Activated T-helper 17 cell treated with anti-CD3 and anti-CD28 coated beads, Interleukin-2, amount 50 U/mL, for 72 hours (primary cell): ENCODE results near the gene COL24A1. TPM values are rescaled to one million over a fixed set of nuclear protein-coding genes. Genes with fewer than 3 reads are reported as not detected.
"Not testable (repeated sequence)": the region's sequence is repeated elsewhere in the genome, so short reads cannot be mapped to it uniquely, and the experiment has no call there.

Source experiments
- ATAC-seq: fragments of 150-1000 bp; cut with Tn5 transposase; replicated peaks from 2 replicates; pipeline ENCODE4 v1.10.0; 2021; ENCODE audit warnings: mild to moderate bottlenecking, moderate library complexity
- H3K27ac Mint-ChIP-seq: one replicate; pipeline ENCODE4 v1.8.0; 2022; ENCODE audit warnings: mixed read lengths
- H3K27me3 Mint-ChIP-seq: one replicate; pipeline ENCODE4 v1.8.0; 2022; ENCODE audit warnings: mixed read lengths
- H3K36me3 Mint-ChIP-seq: one replicate; pipeline ENCODE4 v1.8.0; 2022; ENCODE audit warnings: low read depth, mild to moderate bottlenecking, mixed read lengths
- H3K4me1 Mint-ChIP-seq: one replicate; pipeline ENCODE4 v1.8.0; 2022; ENCODE audit warnings: mixed read lengths
- H3K4me3 Mint-ChIP-seq: one replicate; pipeline ENCODE4 v1.8.0; 2022; ENCODE audit warnings: mild to moderate bottlenecking, mixed read lengths
- H3K9me3 Mint-ChIP-seq: one replicate; pipeline ENCODE4 v1.8.0; 2022; ENCODE audit warnings: mixed read lengths
- total RNA-seq, 2 donors: library from RNA; stranded (reverse); gene quantifications; one replicate each; pipeline ENCODE4 v1.2.3, GENCODE V29; 2022

COL24A1 gene
- total RNA-seq, 2 donors from 2014 or later = not detected

DNA sequence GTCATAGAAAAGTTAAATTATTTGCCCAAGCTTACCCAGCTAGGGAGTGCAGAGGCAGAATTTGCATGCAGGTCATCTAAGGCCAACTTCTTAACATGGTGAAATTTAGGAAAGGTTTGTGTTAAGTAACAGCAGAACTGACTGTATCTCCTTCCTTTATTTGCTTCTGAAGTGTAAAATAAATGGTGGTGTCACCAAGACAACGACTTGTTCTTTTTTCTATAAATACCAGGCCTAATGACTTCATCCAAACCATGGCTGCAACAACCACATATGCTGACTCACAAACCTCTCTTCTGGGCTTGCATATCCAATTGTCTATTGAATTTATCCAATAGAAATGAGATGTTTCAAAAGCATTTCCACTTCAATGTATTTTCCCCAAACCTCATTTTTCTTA, 19.1 kb downstream of the COL24A1 start:
- Mint-ChIP-seq H3K4me1 (no peaks in the 10 kb centered on the region), H3K36me3 (no peaks in the 10 kb centered on the region), H3K4me3 (no peak overlapping the region), H3K27ac (no peak overlapping the region), H3K9me3 (peaks cover 8% of the 10 kb centered on the region), H3K27me3 (peaks cover 7% of the 10 kb centered on the region)
- ATAC-seq = no peak

DNA sequence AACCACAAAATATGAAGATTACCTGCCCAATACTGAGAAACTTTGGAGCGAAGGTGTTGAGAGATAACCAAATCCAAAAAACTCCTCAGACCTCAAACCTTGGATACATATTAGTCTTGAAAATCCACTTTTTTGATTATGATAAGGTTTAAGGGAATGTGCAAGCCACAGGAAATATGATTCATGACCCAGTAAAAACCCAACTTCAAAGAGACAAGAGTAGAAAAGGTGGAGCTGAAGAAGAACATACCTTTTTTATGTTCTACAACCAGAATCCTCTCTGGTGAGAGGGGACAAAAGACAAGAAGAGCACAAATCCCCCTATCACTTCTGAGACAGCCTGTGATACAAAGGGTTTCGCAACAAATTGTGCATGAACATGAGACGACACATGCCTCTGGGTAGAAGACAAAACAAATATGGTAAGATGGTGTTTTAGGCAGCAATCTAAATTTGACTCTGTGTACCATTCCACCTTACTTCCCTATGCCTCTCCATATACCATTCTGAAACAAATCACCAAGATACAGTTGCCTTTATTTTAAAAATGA, 37.3 kb downstream of the COL24A1 start:
- Mint-ChIP-seq H3K27me3 (no peaks in the 10 kb centered on the region), H3K9me3 (no peaks in the 10 kb centered on the region), H3K4me3 (no peak overlapping the region), H3K4me1 (no peaks in the 10 kb centered on the region), H3K27ac (no peak overlapping the region), H3K36me3 (no peaks in the 10 kb centered on the region)
- ATAC-seq = peak; percentile 46

DNA sequence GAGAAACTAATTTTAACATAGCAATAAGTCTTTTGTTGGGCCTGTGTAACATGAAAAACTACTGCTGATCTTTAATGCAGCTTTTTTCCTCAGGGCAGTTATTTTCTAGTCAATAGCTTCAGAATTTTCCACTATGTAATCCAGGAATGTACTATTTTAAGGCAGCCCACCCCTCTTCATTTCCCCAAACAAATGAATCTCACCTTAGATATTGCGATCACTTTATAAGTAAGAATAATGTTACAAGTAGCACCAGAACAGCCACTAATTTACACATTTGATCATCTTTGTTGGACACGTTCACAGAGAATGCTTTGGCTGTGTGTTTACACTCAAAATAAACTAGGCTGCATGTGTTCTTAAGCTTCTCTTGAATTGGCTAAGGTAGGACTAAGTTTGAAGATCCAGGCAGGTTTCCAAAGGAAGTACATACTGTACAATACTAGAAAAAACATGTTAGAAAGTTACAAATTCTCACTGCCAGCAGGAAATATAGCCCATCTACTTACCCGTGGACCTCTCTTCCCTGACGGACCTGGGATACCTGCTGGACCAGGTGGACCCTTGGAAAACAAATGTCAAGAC, 41.7 kb downstream of the COL24A1 start:
- Mint-ChIP-seq H3K9me3 (no peaks in the 10 kb centered on the region), H3K4me1 (no peaks in the 10 kb centered on the region), H3K27me3 (no peaks in the 10 kb centered on the region), H3K36me3 (no peaks in the 10 kb centered on the region), H3K27ac (no peak overlapping the region), H3K4me3 (no peak overlapping the region)
- ATAC-seq = no peak

DNA sequence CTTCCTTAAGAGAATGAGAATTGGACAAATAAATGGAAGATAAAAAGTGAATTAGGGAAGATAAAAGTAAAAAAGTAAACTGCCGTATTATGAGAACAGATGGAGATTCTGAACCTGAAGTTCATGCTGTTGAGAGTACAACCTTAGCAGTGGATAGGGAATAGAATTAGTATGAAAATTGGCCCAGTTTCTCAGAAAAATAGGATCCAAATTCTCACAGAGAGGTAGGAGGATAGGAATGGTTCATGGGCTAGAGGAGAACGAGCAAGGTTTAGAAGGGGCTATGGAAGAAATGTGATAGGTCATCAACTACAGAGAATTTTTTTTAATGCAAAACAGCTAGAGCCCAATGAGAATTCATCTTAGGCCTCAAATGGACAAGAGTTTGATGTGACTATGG, 42.3 kb downstream of the COL24A1 start:
- ATAC-seq = no peak
- H3K4me3 Mint-ChIP-seq = no peak overlapping the region
- no peaks in the 10 kb centered on the region for H3K36me3 Mint-ChIP-seq
- no peak overlapping the region for H3K27ac Mint-ChIP-seq
- no peaks in the 10 kb centered on the region for H3K27me3 Mint-ChIP-seq
- no peaks in the 10 kb centered on the region for H3K9me3 Mint-ChIP-seq
- no peaks in the 10 kb centered on the region for H3K4me1 Mint-ChIP-seq

DNA sequence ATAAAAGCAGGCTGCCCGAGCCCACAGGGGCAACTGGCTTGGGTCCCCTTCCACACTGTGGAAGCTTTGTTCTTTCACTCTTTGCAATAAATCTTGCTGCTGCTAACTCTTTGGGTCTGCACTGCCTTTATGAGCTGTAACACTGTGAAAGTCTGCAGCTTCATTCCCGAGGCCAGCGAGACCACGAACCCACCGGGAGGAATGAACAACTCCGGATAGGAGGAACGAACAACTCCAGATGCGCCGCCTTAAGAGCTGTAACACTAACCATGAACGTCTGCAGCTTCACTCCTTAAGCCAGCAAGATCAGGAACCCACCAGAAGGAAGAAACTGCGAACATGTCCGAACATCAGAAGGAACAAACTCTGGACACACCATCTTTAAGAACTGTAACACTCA, 45.0 kb downstream of the COL24A1 start:
- not testable (repeated sequence) for H3K27me3 Mint-ChIP-seq

DNA sequence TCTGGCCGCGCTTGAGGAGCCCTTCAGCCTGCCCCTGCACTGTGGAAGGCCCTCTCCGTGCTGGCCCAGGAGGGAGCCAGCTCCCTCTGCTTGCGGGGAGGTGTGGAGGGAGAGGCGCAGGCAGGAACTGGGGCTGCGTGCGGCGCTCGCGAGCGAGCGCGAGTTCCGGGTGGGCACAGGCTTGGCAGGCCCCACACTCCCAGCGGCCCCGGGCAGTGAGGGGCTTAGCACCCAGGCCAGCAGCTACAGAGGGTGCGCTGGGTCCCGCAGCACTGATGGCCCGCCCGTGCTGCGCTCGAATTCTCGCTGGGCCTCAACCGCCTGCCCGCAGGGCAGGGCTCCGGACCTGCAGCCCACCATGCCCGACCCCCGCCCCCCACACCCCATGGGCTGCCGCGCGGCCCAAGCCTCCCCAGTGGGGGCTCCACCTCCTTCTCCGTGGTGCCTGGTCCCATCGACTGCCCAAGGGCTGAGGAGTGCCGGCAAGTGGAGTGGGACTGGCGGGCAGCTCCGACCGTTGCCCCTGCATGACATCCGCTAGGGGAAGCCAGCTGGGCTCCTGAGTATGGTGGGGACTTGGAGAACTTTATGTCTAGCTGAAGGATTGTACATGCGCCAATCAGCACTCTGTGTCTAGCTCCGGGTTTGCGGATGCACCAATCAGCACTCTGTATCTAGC, 46.0 kb downstream of the COL24A1 start:
- Mint-ChIP-seq H3K4me3 (no peak overlapping the region), H3K27ac (no peak overlapping the region), H3K27me3 (peaks cover 3% of the 10 kb centered on the region), H3K9me3 (no peaks in the 10 kb centered on the region), H3K4me1 (no peaks in the 10 kb centered on the region), H3K36me3 (no peaks in the 10 kb centered on the region)
- no peak for ATAC-seq

More for the DNA sequence above, 45.0 kb downstream of the COL24A1 start:
- H3K9me3 Mint-ChIP-seq, H3K27ac Mint-ChIP-seq, H3K4me3 Mint-ChIP-seq, H3K36me3 Mint-ChIP-seq, ATAC-seq, H3K4me1 Mint-ChIP-seq: not testable (repeated sequence)

DNA sequence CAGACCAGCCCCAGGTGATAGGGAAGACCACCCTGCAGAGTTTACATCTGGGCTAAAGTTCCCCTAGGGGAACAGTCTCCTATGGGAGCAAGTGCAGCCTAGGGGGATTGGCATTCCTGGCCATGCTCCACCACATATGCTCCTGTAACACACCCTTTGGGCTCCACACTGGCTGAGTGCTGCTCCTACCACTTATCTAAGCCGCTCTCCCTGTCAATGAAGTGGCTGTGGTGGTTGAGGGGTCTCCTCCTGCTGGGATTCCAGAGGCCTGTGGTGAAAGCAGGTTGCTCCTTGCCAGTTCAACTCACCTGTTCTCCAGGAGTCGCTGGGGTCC, 51.1 kb downstream of the COL24A1 start:
- Mint-ChIP-seq H3K27me3 (peaks cover 3% of the 10 kb centered on the region), H3K36me3 (no peaks in the 10 kb centered on the region), H3K9me3 (no peaks in the 10 kb centered on the region)

DNA sequence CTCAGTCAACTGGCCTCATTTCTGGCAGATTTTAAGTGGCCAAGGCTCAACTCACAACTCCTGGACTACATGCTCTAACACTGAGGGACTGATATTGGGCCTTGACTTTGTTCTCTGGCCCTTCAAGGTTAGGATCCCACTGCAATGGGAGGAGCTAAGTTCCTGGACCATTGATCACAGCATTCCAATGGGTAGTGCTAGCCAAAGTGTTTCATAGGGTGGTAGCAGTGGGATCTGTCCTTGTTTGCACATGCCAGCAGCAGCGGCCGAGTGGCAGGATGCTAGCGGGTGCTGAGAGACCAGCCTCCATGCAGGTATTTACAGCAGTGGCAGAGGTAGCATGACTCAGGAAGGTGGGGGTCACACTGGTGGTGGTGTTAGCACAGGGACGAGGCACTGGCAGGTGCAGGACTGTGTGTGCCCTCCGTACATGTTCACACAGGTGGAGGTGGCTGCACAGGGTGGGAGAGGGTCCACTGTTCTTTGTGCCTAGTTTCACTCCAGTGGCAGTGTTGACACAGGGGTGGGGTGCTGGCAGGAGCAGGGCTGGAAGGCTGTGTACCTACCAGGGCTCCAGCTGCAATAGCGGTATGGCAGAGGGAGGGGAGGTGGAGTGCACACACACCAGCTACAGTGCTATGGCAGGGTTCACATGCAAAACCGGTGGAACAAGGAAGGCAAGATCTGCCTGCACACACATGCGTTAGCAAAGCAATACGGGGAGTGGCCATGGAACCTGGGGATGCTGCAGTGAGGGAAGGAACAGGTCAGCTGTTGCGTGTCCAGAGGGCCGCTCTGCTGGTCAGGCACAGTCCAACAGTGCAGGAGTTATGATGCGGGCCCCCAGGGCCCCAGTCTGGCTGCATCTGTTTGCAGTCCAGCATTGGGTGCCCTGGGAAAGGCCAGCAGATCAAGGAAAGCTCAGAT, 51.7 kb downstream of the COL24A1 start:
- Mint-ChIP-seq H3K27ac (no peak overlapping the region), H3K4me1 (no peaks in the 10 kb centered on the region), H3K36me3 (no peaks in the 10 kb centered on the region), H3K4me3 (no peak overlapping the region), H3K27me3 (peaks cover 3% of the 10 kb centered on the region), H3K9me3 (no peaks in the 10 kb centered on the region)
- ATAC-seq = no peak

More for the DNA sequence above, 51.1 kb downstream of the COL24A1 start:
- no peak for ATAC-seq
- Mint-ChIP-seq H3K27ac (no peak overlapping the region), H3K4me3 (no peak overlapping the region), H3K4me1 (no peaks in the 10 kb centered on the region)

DNA sequence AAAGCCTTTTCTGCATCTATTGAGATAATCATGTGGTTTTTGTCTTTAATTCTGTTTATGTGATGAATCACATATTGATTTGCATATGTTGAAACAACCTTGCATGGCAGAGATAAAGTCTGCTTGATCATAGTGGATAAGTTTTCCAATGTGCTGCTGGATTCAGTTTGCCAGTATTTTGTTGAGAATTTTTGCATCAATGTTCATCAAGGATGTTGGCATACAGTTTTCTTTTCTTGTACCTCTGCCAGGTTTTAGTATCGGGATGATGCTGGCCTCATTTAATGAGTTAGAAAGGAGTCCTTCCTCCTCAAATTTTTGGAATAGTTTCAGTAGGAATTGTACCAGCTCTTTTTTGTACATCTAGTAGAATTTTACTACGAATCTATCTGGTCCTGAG, 55.0 kb downstream of the COL24A1 start:
- H3K36me3 Mint-ChIP-seq = no peaks in the 10 kb centered on the region
- H3K27me3 Mint-ChIP-seq = peaks cover 3% of the 10 kb centered on the region
- ATAC-seq = no peak
- no peaks in the 10 kb centered on the region for H3K4me1 Mint-ChIP-seq
- no peak overlapping the region for H3K4me3 Mint-ChIP-seq
- no peaks in the 10 kb centered on the region for H3K9me3 Mint-ChIP-seq
- H3K27ac Mint-ChIP-seq = no peak overlapping the region

DNA sequence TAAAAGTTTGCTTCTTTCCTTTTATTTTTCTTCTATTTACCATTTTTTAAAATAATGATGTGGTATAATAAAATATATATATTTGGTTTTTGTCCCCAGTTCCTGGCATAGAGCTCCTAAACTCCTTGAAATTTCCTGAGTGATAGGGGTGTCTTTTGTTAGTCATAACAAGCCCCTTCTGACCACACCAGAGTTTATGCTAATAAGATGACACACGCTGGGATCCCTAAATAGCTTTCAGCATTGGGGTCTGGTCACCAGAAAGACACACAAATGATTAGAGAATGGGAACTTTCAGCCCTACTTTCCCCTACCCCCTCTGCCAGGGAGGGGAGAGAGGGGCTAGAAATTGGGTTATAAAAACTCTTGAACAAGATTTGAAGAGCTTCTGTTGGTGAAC, 56.2 kb downstream of the COL24A1 start:
- no peaks in the 10 kb centered on the region for H3K36me3 Mint-ChIP-seq
- H3K27me3 Mint-ChIP-seq = no peaks in the 10 kb centered on the region
- ATAC-seq = no peak
- H3K9me3 Mint-ChIP-seq = no peaks in the 10 kb centered on the region
- no peak overlapping the region for H3K27ac Mint-ChIP-seq
- no peak overlapping the region for H3K4me3 Mint-ChIP-seq
- no peaks in the 10 kb centered on the region for H3K4me1 Mint-ChIP-seq

DNA sequence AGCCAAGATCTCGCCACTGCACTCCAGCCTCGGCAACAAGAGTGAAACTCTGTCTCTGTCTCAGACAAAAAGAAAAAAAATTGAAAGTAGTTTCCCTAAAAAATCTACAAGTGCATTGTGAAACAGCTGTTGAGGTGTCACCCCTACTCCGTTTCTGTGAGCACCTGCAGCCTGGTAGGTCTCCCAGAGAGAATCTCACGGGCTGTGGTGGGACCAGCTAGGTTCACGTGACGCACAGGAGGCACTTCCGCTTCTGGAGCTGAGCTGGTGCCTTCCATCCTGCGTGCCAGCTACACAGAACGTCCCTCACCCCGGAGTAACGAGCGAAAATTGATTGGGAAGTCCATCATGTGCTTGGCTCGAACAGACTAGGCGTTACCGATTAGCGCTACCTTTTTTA, 66.8 kb downstream of the COL24A1 start:
- peaks cover 5% of the 10 kb centered on the region for H3K4me1 Mint-ChIP-seq
- H3K27ac Mint-ChIP-seq = no peak overlapping the region
- H3K36me3 Mint-ChIP-seq = no peaks in the 10 kb centered on the region
- H3K9me3 Mint-ChIP-seq = no peaks in the 10 kb centered on the region
- no peaks in the 10 kb centered on the region for H3K27me3 Mint-ChIP-seq
- no peak overlapping the region for H3K4me3 Mint-ChIP-seq
- no peak for ATAC-seq

DNA sequence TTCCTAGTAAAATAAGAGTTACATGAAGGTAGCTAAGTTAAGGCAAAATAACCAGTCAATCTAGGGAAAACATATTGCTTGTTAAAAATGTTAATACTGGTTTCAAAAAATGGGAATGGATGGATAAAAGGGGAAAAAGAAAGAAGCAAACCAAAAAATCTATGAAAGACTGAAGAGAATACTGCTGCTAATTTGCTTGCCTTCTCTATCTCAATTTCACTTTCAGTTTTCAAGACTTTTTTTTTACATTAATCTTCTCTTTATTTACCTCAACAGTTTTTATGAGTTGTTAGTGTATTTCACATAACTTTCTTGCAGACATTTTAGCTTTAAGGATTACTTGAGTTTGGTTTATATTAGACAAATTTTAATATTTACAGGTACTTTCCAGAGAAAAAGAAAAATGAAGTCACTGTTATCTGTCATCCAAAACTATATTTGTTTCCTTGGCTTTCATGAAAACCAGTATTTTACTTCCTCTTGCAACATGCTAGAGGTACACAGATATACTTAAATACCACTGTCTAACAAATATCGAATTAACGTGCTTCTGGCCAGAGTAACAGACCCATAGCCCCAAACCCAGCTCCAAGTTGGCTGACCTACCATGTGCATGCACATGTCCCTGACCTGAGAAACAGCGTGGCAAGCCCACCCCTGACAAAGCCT, 70.7 kb downstream of the COL24A1 start:
- Mint-ChIP-seq H3K27ac (no peak overlapping the region), H3K9me3 (no peaks in the 10 kb centered on the region), H3K4me3 (peak overlapping the region; percentile 24), H3K36me3 (no peaks in the 10 kb centered on the region), H3K4me1 (peaks cover 5% of the 10 kb centered on the region), H3K27me3 (no peaks in the 10 kb centered on the region)
- ATAC-seq = no peak

DNA sequence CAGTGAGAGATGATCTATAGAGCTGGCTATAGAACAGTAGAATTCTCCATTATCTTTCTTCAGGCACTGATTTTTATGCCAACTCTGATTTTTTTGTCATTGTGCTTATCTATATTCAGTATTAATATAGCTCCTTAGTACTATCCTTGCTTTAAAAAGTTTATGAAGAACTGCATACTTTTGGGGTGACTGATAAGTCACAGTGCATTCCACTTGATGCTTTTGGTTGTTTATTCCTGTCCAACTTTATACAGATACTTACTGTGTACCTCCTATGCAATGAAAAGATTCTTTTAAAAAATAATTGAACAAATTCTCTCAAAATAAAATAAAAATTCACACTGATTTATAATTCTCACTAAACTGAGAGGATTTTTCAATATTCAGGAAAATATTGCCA, 71.6 kb downstream of the COL24A1 start:
- Mint-ChIP-seq H3K27ac (no peak overlapping the region), H3K27me3 (no peaks in the 10 kb centered on the region), H3K9me3 (no peaks in the 10 kb centered on the region), H3K4me3 (no peak overlapping the region), H3K36me3 (no peaks in the 10 kb centered on the region), H3K4me1 (peaks cover 5% of the 10 kb centered on the region)
- no peak for ATAC-seq

DNA sequence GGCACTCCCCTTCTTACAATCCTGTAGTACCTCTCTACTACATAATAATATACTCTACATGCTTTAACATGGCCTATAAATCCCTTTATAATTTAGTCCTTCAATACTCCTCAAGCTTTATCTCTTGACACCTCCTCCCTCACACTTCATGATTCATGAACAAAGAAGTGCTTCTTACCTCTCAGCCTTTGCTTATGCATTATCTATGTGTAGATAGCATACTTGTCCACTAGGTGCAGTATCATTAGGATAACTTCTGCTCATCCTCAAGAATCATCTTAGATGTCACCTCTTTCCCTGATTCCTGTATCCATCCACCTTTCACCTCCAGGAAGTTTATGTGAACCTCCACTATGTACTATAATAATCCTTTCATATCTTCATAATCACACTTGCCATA, 74.4 kb downstream of the COL24A1 start:
- Mint-ChIP-seq H3K4me1 (peaks cover 5% of the 10 kb centered on the region), H3K27ac (no peak overlapping the region), H3K27me3 (no peaks in the 10 kb centered on the region), H3K9me3 (no peaks in the 10 kb centered on the region), H3K4me3 (no peak overlapping the region), H3K36me3 (no peaks in the 10 kb centered on the region)
- no peak for ATAC-seq
